ENCODE measurements around the gene SCNN1G. TPM values are rescaled to one million over a fixed set of nuclear protein-coding genes. Genes with fewer than 3 reads are reported as not detected.

SCNN1G gene
- total and polyA plus RNA-seq, 4 donors, result not detected

- WGBS, result 75% methylated on average over 8 of the region's 8 CpGs
- H3K4me3 ChIP-seq (ENCODE audit: low read depth in 1 of 3, low read length in 3 of 3), result no peak overlapping the region
These were observed 40.8 kb downstream of the SCNN1G start for GRCh38 chr16:23223368-23223767.

DNA sequence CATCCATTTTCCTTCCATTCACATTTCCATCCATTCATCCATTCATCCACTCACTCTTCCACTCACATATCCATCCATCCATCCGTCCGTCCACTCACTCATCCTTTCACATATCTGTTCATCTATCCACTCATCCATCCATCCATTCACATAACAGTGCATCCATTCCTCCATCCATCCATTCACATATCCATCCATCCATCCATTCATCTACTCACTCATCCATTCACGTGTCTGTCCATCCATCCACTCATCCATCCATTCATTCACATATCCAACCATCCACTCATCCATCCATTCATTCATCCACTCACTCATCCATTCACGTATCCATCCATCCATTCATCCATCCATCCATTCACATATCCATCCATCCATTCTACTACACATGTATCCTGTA is 42.6 kb downstream of the SCNN1G start:
- TF ChIP-seq HNF4A (conservative IDR thresholded peaks at IDR 0.05) (no peak), NR2F2 (IDR thresholded peaks at IDR 0.05) (no peak), TAF1 (conservative IDR thresholded peaks at IDR 0.05) (no peak), GABPA (IDR thresholded peaks at IDR 0.05 in 1 of 2, conservative IDR thresholded peaks at IDR 0.05 in 1 of 2) (no peak), YY1 (IDR thresholded peaks at IDR 0.05) (no peak), ZBTB33 (IDR thresholded peaks at IDR 0.05) (no peak), HNF4G (IDR thresholded peaks at IDR 0.05) (no peak), FOXA1 (IDR thresholded peaks at IDR 0.05) (no peak), RAD21 (IDR thresholded peaks at IDR 0.05) (no peak), SP1 (IDR thresholded peaks at IDR 0.05) (no peak), RXRA (IDR thresholded peaks at IDR 0.05) (no peak), EGR1 (IDR thresholded peaks at IDR 0.05; ENCODE audit: low read depth in 2 of 2) (no peak), FOXA2 (IDR thresholded peaks at IDR 0.05) (no peak), MAX (IDR thresholded peaks at IDR 0.05) (no peak), JUND (IDR thresholded peaks at IDR 0.05) (no peak)
- TF ChIP-seq, protein P1, sequence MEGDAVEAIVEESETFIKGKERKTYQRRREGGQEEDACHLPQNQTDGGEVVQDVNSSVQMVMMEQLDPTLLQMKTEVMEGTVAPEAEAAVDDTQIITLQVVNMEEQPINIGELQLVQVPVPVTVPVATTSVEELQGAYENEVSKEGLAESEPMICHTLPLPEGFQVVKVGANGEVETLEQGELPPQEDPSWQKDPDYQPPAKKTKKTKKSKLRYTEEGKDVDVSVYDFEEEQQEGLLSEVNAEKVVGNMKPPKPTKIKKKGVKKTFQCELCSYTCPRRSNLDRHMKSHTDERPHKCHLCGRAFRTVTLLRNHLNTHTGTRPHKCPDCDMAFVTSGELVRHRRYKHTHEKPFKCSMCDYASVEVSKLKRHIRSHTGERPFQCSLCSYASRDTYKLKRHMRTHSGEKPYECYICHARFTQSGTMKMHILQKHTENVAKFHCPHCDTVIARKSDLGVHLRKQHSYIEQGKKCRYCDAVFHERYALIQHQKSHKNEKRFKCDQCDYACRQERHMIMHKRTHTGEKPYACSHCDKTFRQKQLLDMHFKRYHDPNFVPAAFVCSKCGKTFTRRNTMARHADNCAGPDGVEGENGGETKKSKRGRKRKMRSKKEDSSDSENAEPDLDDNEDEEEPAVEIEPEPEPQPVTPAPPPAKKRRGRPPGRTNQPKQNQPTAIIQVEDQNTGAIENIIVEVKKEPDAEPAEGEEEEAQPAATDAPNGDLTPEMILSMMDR (IDR thresholded peaks at IDR 0.05; ENCODE audit: low read depth, low read length, missing input control), result no peak
- TF ChIP-seq, protein P2, sequence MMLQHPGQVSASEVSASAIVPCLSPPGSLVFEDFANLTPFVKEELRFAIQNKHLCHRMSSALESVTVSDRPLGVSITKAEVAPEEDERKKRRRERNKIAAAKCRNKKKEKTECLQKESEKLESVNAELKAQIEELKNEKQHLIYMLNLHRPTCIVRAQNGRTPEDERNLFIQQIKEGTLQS (IDR thresholded peaks at IDR 0.05), result no peak
- TF ChIP-seq, protein P3, sequence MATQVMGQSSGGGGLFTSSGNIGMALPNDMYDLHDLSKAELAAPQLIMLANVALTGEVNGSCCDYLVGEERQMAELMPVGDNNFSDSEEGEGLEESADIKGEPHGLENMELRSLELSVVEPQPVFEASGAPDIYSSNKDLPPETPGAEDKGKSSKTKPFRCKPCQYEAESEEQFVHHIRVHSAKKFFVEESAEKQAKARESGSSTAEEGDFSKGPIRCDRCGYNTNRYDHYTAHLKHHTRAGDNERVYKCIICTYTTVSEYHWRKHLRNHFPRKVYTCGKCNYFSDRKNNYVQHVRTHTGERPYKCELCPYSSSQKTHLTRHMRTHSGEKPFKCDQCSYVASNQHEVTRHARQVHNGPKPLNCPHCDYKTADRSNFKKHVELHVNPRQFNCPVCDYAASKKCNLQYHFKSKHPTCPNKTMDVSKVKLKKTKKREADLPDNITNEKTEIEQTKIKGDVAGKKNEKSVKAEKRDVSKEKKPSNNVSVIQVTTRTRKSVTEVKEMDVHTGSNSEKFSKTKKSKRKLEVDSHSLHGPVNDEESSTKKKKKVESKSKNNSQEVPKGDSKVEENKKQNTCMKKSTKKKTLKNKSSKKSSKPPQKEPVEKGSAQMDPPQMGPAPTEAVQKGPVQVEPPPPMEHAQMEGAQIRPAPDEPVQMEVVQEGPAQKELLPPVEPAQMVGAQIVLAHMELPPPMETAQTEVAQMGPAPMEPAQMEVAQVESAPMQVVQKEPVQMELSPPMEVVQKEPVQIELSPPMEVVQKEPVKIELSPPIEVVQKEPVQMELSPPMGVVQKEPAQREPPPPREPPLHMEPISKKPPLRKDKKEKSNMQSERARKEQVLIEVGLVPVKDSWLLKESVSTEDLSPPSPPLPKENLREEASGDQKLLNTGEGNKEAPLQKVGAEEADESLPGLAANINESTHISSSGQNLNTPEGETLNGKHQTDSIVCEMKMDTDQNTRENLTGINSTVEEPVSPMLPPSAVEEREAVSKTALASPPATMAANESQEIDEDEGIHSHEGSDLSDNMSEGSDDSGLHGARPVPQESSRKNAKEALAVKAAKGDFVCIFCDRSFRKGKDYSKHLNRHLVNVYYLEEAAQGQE (IDR thresholded peaks at IDR 0.05), result no peak
- Histone ChIP-seq H3K9me3 (ENCODE audit: control insufficient read depth in 4 of 4, low read length in 3 of 4) (no peaks in the 10 kb centered on the region), H3K27ac (ENCODE audit: low read depth in 1 of 2, low read length in 2 of 2) (no peak overlapping the region)

More at GRCh38 chr16:23223368-23223767, 40.8 kb downstream of the SCNN1G start:
- Histone ChIP-seq H3K9ac (ENCODE audit: low read depth in 1 of 2, low read length in 2 of 2) (no peak overlapping the region), H3K4me1 (ENCODE audit: control insufficient read depth in 4 of 4, insufficient read depth in 4 of 4, low read length in 3 of 4) (no peaks in the 10 kb centered on the region), H3K36me3 (ENCODE audit: control insufficient read depth in 4 of 4, insufficient read depth in 3 of 4, low read depth in 1 of 4, low read length in 3 of 4) (no peaks in the 10 kb centered on the region), H3K9me3 (ENCODE audit: control insufficient read depth in 4 of 4, low read length in 3 of 4) (no peaks in the 10 kb centered on the region), H3K27ac (ENCODE audit: low read depth in 1 of 2, low read length in 2 of 2) (no peak overlapping the region), H3K27me3 (ENCODE audit: control insufficient read depth in 4 of 4, insufficient read depth in 4 of 4, low read length in 3 of 4) (no peaks in the 10 kb centered on the region)
- TF ChIP-seq MAX (IDR thresholded peaks at IDR 0.05) (no peak), FOXA1 (IDR thresholded peaks at IDR 0.05) (no peak), HNF4G (IDR thresholded peaks at IDR 0.05) (no peak), SP1 (IDR thresholded peaks at IDR 0.05) (no peak), RAD21 (IDR thresholded peaks at IDR 0.05) (no peak), GABPA (IDR thresholded peaks at IDR 0.05 in 1 of 2, conservative IDR thresholded peaks at IDR 0.05 in 1 of 2) (no peak), EGR1 (IDR thresholded peaks at IDR 0.05; ENCODE audit: low read depth in 2 of 2) (no peak)
- no peak for DNase-seq (ENCODE audit: low spot score)

More for the DNA sequence above, 42.6 kb downstream of the SCNN1G start:
- Histone ChIP-seq H3K4me1 (ENCODE audit: control insufficient read depth in 4 of 4, insufficient read depth in 4 of 4, low read length in 3 of 4) (no peaks in the 10 kb centered on the region), H3K27me3 (ENCODE audit: control insufficient read depth in 4 of 4, insufficient read depth in 4 of 4, low read length in 3 of 4) (no peaks in the 10 kb centered on the region), H3K4me3 (ENCODE audit: low read depth in 1 of 3, low read length in 3 of 3) (no peak overlapping the region), H3K9ac (ENCODE audit: low read depth in 1 of 2, low read length in 2 of 2) (no peak overlapping the region), H3K36me3 (ENCODE audit: control insufficient read depth in 4 of 4, insufficient read depth in 3 of 4, low read depth in 1 of 4, low read length in 3 of 4) (no peaks in the 10 kb centered on the region)
- DNase-seq (ENCODE audit: low spot score), result no peak
- WGBS, result 74% methylated on average over 4 of the region's 4 CpGs
